HepG2 (cell line): Measurements from ENCODE around the gene TPRN. TPM values are rescaled to one million over a fixed set of nuclear protein-coding genes. Genes with fewer than 3 reads are reported as not detected.

ENCODE experiments used
- ATF4 ChIP-seq, 2 experiments: fragments of 450-650 bp in 1 of 2; sonication (generic) in 1 of 2; formaldehyde crosslinking; IDR thresholded peaks; 2 replicates each; pipeline versions ENCODE4 v1.5.0 to v1.8.0; 2020 to 2022; ENCODE audit warnings: mild to moderate bottlenecking in 1 of 2, missing genetic modification reagents in 1 of 2
- BRD4 ChIP-seq: sonication (generic); formaldehyde crosslinking; IDR thresholded peaks from 2 replicates; pipeline ENCODE4 v1.4.0; 2020; ENCODE audit warnings: missing genetic modification reagents
- DBP ChIP-seq: sonication (generic); formaldehyde crosslinking; IDR thresholded peaks from 2 replicates; pipeline ENCODE4 v1.4.0; 2020; ENCODE audit warnings: missing genetic modification reagents; ENCODE audit errors: not compliant biosample characterization
- FOSL2 ChIP-seq: sonication (generic); formaldehyde crosslinking; IDR thresholded peaks from 2 replicates; pipeline ENCODE4 v1.4.0; 2020; ENCODE audit warnings: missing genetic modification reagents
- FOXK1 ChIP-seq: sonication (generic); formaldehyde crosslinking; IDR thresholded peaks from 2 replicates; pipeline ENCODE4 v1.4.0; 2020; ENCODE audit warnings: low read depth, missing genetic modification reagents, borderline replicate concordance
- FOXO1 ChIP-seq: sonication (generic); formaldehyde crosslinking; IDR thresholded peaks from 2 replicates; pipeline ENCODE4 v1.4.0; 2020; ENCODE audit warnings: missing genetic modification reagents
- JDP2 ChIP-seq: sonication (generic); formaldehyde crosslinking; IDR thresholded peaks from 2 replicates; pipeline ENCODE4 v1.8.1; 2022; ENCODE audit warnings: missing genetic modification reagents, borderline replicate concordance
- KDM5B ChIP-seq: sonication (generic); formaldehyde crosslinking; IDR thresholded peaks from 2 replicates; pipeline ENCODE4 v1.4.0; 2020; ENCODE audit warnings: missing genetic modification reagents, mild to moderate bottlenecking, borderline replicate concordance
- MXD3 ChIP-seq: IDR thresholded peaks from 2 replicates; pipeline ENCODE4 v1.6.1; 2016; ENCODE audit warnings: mild to moderate bottlenecking, missing biosample characterization, missing genetic modification reagents
- NR3C1 ChIP-seq: sonication (generic); formaldehyde crosslinking; IDR thresholded peaks from 2 replicates; pipeline ENCODE4 v1.4.0; 2020; ENCODE audit warnings: missing genetic modification reagents
- PCBP1 ChIP-seq: fragments of 200-400 bp; formaldehyde crosslinking; IDR thresholded peaks from 2 replicates; pipeline ENCODE4 v1.6.1; 2017; ENCODE audit warnings: mild to moderate bottlenecking, low read depth, low read length, borderline replicate concordance
- PPARG ChIP-seq: conservative IDR thresholded peaks from 2 replicates; pipeline ENCODE4 v1.6.1; 2016; ENCODE audit warnings: missing biosample characterization, missing genetic modification reagents
- SMAD1 ChIP-seq: sonication (generic); formaldehyde crosslinking; IDR thresholded peaks from 2 replicates; pipeline ENCODE4 v1.4.0; 2020; ENCODE audit warnings: missing genetic modification reagents, low read depth, mild to moderate bottlenecking, borderline replicate concordance
- SMAD9 ChIP-seq: sonication (generic); formaldehyde crosslinking; IDR thresholded peaks from 2 replicates; pipeline ENCODE4 v1.5.1; 2020; ENCODE audit warnings: mild to moderate bottlenecking, missing genetic modification reagents
- TAF1 ChIP-seq: sonication (generic); formaldehyde crosslinking; IDR thresholded peaks from 2 replicates; pipeline ENCODE4 v1.4.0; 2020; ENCODE audit warnings: missing genetic modification reagents
- TFDP1 ChIP-seq: IDR thresholded peaks from 2 replicates; pipeline ENCODE4 v1.6.1; 2016; ENCODE audit warnings: missing compliant biosample characterization, missing genetic modification reagents, borderline replicate concordance
- TOPORS ChIP-seq: sonication (generic); formaldehyde crosslinking; IDR thresholded peaks from 2 replicates; pipeline ENCODE4 v1.8.0; 2023; ENCODE audit warnings: mild to moderate bottlenecking, missing genetic modification reagents
- YEATS4 ChIP-seq: sonication (generic); formaldehyde crosslinking; IDR thresholded peaks from 2 replicates; pipeline ENCODE4 v1.4.0; 2020; ENCODE audit warnings: missing genetic modification reagents, borderline replicate concordance
- ZIK1 ChIP-seq: sonication (generic); formaldehyde crosslinking; IDR thresholded peaks from 2 replicates; pipeline ENCODE4 v1.5.0; 2020; ENCODE audit warnings: mild to moderate bottlenecking, low read depth, missing genetic modification reagents, borderline replicate concordance
- ZNF205 ChIP-seq: IDR thresholded peaks from 2 replicates; pipeline ENCODE4 v1.6.1; 2018; ENCODE audit warnings: missing biosample characterization, missing genetic modification reagents
- ZNF207 ChIP-seq: fragments of 450-650 bp; IDR thresholded peaks from 2 replicates; pipeline ENCODE4 v1.6.1; 2016; ENCODE audit warnings: antibody characterized with exemption, borderline replicate concordance
- ZNF33A ChIP-seq: sonication (generic); formaldehyde crosslinking; IDR thresholded peaks from 2 replicates; pipeline ENCODE4 v1.5.1; 2020; ENCODE audit warnings: missing genetic modification reagents, mild to moderate bottlenecking, moderate library complexity, borderline replicate concordance
- ZNF446 ChIP-seq: sonication (generic); formaldehyde crosslinking; IDR thresholded peaks from 2 replicates; pipeline ENCODE4 v1.5.0; 2020; ENCODE audit warnings: mild to moderate bottlenecking, missing genetic modification reagents
- ZNF660 ChIP-seq: sonication (generic); formaldehyde crosslinking; IDR thresholded peaks from 2 replicates; pipeline ENCODE4 v1.5.1; 2020; ENCODE audit warnings: mild to moderate bottlenecking, low read depth, missing genetic modification reagents, borderline replicate concordance
- ZNF678 ChIP-seq: sonication (generic); formaldehyde crosslinking; IDR thresholded peaks from 2 replicates; pipeline ENCODE4 v1.4.0; 2020; ENCODE audit warnings: mild to moderate bottlenecking, missing genetic modification reagents
- ZNF790 ChIP-seq: sonication (generic); formaldehyde crosslinking; IDR thresholded peaks from 2 replicates; pipeline ENCODE4 v1.8.0; 2022; ENCODE audit warnings: missing genetic modification reagents, mild to moderate bottlenecking, borderline replicate concordance
- ZSCAN9 ChIP-seq: IDR thresholded peaks from 2 replicates; pipeline ENCODE4 v1.6.1; 2016; ENCODE audit warnings: borderline replicate concordance
- polyA plus RNA-seq, 8 experiments: library from polyadenylated mRNA; depleted of rRNA in 3 of 8; stranded (reverse) in 7 of 8; unstranded in 1 of 8; fragments of >200 nt; fragmentation: Illumina TruSeq in 4 of 8; extraction: Trizol in 4 of 8; gene quantifications; 2 replicates each; pipeline versions ENCODE4 v1.2.1 to v1.2.3, GENCODE V29; 2011 to 2016; ENCODE audit warnings: low read depth in 4 of 8, missing spikeins in 1 of 8, mixed read lengths in 1 of 8; ENCODE audit not compliant: insufficient read depth in 1 of 8
- total RNA-seq, 5 experiments: library from RNA; depleted of rRNA; stranded (reverse); fragments of >200 nt; fragmentation: Illumina TruSeq; extraction: Trizol; gene quantifications; 2 replicates each; pipeline ENCODE4 v1.2.3, GENCODE V29; 2016; ENCODE audit warnings: low read depth in 1 of 5

TPRN gene
- total and polyA plus RNA-seq, 2 of the 13 experiments (the other 11 are each of a cell fraction or from before 2014, with no cell fraction given): 10.1 to 19.2 TPM

- TF ChIP-seq TFDP1 (peak; percentile 55; the same call in 1 of the 2 replicates), ZNF678 (CRISPR knock-in tag) (peak; percentile 13; the same call in 1 of the 2 replicates), NR3C1 (CRISPR knock-in tag) (no peak), BRD4 (0 out of 2 replicates have a peak, but pooled peaks have one; percentile 62), ZSCAN9 (CRISPR knock-in tag) (peak; percentile 59; the same call in 1 of the 2 replicates), MXD3 (CRISPR knock-in tag) (no peak; the same call in 1 of the 2 replicates), FOXO1 (peak; percentile 14; the same call in 1 of the 2 replicates), DBP (CRISPR knock-in tag) (no peak), FOXK1 (peak; percentile 40; the same call in 1 of the 2 replicates), ZNF205 (CRISPR knock-in tag) (peak; percentile 70; the same call in 1 of the 2 replicates), TOPORS (CRISPR knock-in tag) (no peak), YEATS4 (CRISPR knock-in tag) (peak; percentile 64; the same call in 1 of the 2 replicates), JDP2 (no peak), ZNF446 (CRISPR knock-in tag) (peak; percentile 34; the same call in 1 of the 2 replicates), SMAD9 (CRISPR knock-in tag) (no peak), ZNF790 (CRISPR knock-in tag) (no peak), ZIK1 (CRISPR knock-in tag) (0 out of 2 replicates have a peak, but pooled peaks have one; percentile 15), ZNF207 (no peak), TAF1 (CRISPR knock-in tag) (0 out of 2 replicates have a peak, but pooled peaks have one; percentile 33), SMAD1 (CRISPR knock-in tag) (no peak; the same call in 1 of the 2 replicates), FOSL2 (CRISPR knock-in tag) (peak; percentile 39), ATF4 (CRISPR knock-in tag; IDR thresholded peaks at IDR 0.05) (peak in 1 of 2 experiments; percentile 59; a peak in 2 of 4 replicates), KDM5B (CRISPR knock-in tag) (peak; percentile 51; the same call in 1 of the 2 replicates), PPARG (CRISPR knock-in tag) (peak; percentile 42), ZNF660 (CRISPR knock-in tag) (no peak), PCBP1 (no peak), ZNF33A (CRISPR knock-in tag) (no peak)
Observed at GRCh38 chr9:137236238-137236935, 35.8 kb upstream of the TPRN start (continued).
